Left ventricle myocardium inferior (tissue), 1 donor: Measurements from ENCODE around the gene TENM3. TPM values are rescaled to one million over a fixed set of nuclear protein-coding genes. Genes with fewer than 3 reads are reported as not detected.
"Not testable (repeated sequence)": the region's sequence is repeated elsewhere in the genome, so short reads cannot be mapped to it uniquely, and the experiment has no call there.

ENCODE experiments used
- DNase-seq: peaks from one replicate; pipeline ENCODE4 v3.0.0-alpha.2; 2020
- H3K27ac ChIP-seq: fragments of 200-600 bp; replicated peaks from 2 replicates; pipeline ENCODE4 v1.8.0; 2021
- H3K27me3 ChIP-seq: fragments of 200-600 bp; 2 replicates; pipeline ENCODE4 v1.8.0; 2021; ENCODE audit warnings: low read depth
- H3K36me3 ChIP-seq: fragments of 200-600 bp; 2 replicates; pipeline ENCODE4 v1.8.0; 2021
- H3K4me1 ChIP-seq: fragments of 200-600 bp; 2 replicates; pipeline ENCODE4 v1.8.0; 2021
- H3K4me3 ChIP-seq: fragments of 200-600 bp; 2 replicates; pipeline ENCODE4 v1.8.0; 2021; ENCODE audit warnings: mild to moderate bottlenecking, moderate library complexity
- H3K9me3 ChIP-seq: fragments of 200-600 bp; replicated peaks from 2 replicates; pipeline ENCODE4 v1.8.0; 2021
- CTCF ChIP-seq: fragments of 200-600 bp; IDR thresholded peaks from 2 replicates; pipeline ENCODE4 v1.8.0; 2021; ENCODE audit warnings: antibody characterized with exemption, mild to moderate bottlenecking, borderline replicate concordance
- intact Hi-C: fragments of 100-400 bp; cut with micrococcal nuclease; formaldehyde crosslinking; loops from one replicate; pipeline ENCODE4 v1.11.0; 2022
- total RNA-seq: library from RNA; stranded (reverse); fragmentation: NEBNext Ultra II Directional; extraction: Animal tissue kit (Norgen Biotek cat#: 25700); gene quantifications from one replicate; pipeline ENCODE4 v1.2.1, GENCODE V29; 2021
- donor health status: DM: no; HTN: yes; CAD: no; lungs with severe emphysema.

The TENM3 gene
- total RNA-seq, 1 donor from 2014 or later, result 1.5 TPM

GRCh38 chr4:182370491-182370890 lies 127.3 kb downstream of the TENM3 start:
- TF ChIP-seq CTCF, result no peak
- no peak for DNase-seq
- Histone ChIP-seq H3K36me3 (no peaks in the 10 kb centered on the region), H3K9me3 (no peaks in the 10 kb centered on the region), H3K27me3 (peaks cover 19% of the 10 kb centered on the region), H3K4me1 (no peaks in the 10 kb centered on the region), H3K4me3 (no peak overlapping the region), H3K27ac (no peak overlapping the region)
- intact Hi-C loops, result no loop called here

GRCh38 chr4:182380771-182381181 lies 137.6 kb downstream of the TENM3 start:
- H3K4me1 ChIP-seq, result no peaks in the 10 kb centered on the region
- H3K27ac ChIP-seq, result no peak overlapping the region
- H3K9me3 ChIP-seq, result no peaks in the 10 kb centered on the region
- no peak for TF ChIP-seq CTCF
- no peak for DNase-seq
- intact Hi-C loops, result no loop called here
- H3K36me3 ChIP-seq, result no peaks in the 10 kb centered on the region
- peaks cover 4% of the 10 kb centered on the region for H3K27me3 ChIP-seq
- no peak overlapping the region for H3K4me3 ChIP-seq

- H3K4me1 ChIP-seq, result no peaks in the 10 kb centered on the region
- intact Hi-C loops, result no loop called here
- no peak for DNase-seq
- H3K36me3 ChIP-seq, result no peaks in the 10 kb centered on the region
- no peak for TF ChIP-seq CTCF
- H3K9me3 ChIP-seq, result no peaks in the 10 kb centered on the region
- peaks cover 4% of the 10 kb centered on the region for H3K27me3 ChIP-seq
- H3K4me3 ChIP-seq, result no peak overlapping the region
- no peak overlapping the region for H3K27ac ChIP-seq
Observed at GRCh38 chr4:182382941-182383340, 139.7 kb downstream of the TENM3 start.

GRCh38 chr4:182384631-182385091 lies 141.5 kb downstream of the TENM3 start:
- Histone ChIP-seq H3K4me3 (no peak overlapping the region), H3K36me3 (no peaks in the 10 kb centered on the region), H3K27ac (no peak overlapping the region), H3K9me3 (no peaks in the 10 kb centered on the region), H3K4me1 (no peaks in the 10 kb centered on the region), H3K27me3 (no peaks in the 10 kb centered on the region)
- intact Hi-C loops, result no loop called here
- TF ChIP-seq CTCF, result no peak
- DNase-seq, result no peak

GRCh38 chr4:182385897-182386296 lies 142.7 kb downstream of the TENM3 start:
- no peaks in the 10 kb centered on the region for H3K27me3 ChIP-seq
- DNase-seq, result no peak
- H3K36me3 ChIP-seq, result no peaks in the 10 kb centered on the region
- no peak for TF ChIP-seq CTCF
- H3K27ac ChIP-seq, result no peak overlapping the region
- H3K4me3 ChIP-seq, result no peak overlapping the region
- no peaks in the 10 kb centered on the region for H3K4me1 ChIP-seq
- intact Hi-C loops, result no loop called here
- H3K9me3 ChIP-seq, result no peaks in the 10 kb centered on the region

GRCh38 chr4:182386576-182386975 lies 143.4 kb downstream of the TENM3 start:
- H3K4me3 ChIP-seq, H3K9me3 ChIP-seq, DNase-seq, intact Hi-C loops, H3K36me3 ChIP-seq, H3K4me1 ChIP-seq, H3K27me3 ChIP-seq, H3K27ac ChIP-seq: not testable (repeated sequence)
